Neural cell (in vitro differentiated cells): ENCODE measurements around the gene PLEKHG5. TPM values are rescaled to one million over a fixed set of nuclear protein-coding genes. Genes with fewer than 3 reads are reported as not detected.
"Not testable (repeated sequence)": the region's sequence is repeated elsewhere in the genome, so short reads cannot be mapped to it uniquely, and the experiment has no call there.

Experiments used
- H2AFZ ChIP-seq: fragments of 200-600, 300-800 bp; sonication (generic), shearing (Covaris generic); 2 replicates; pipeline ENCODE4 v1.6.0; 2014; ENCODE audit warnings: low read depth, mild to moderate bottlenecking, antibody characterized with exemption, low read length, moderate library complexity
- H3F3A ChIP-seq: fragments of 200-600 bp; shearing (Covaris generic); 2 replicates; pipeline ENCODE4 v1.6.1; 2016; ENCODE audit warnings: mild to moderate bottlenecking, moderate library complexity, mixed read lengths, antibody characterized with exemption, low read length; ENCODE audit not compliant: insufficient read depth, poor library complexity, severe bottlenecking
- H3K27ac ChIP-seq: fragments of 200-600, 300-800 bp; sonication (generic), shearing (Covaris generic); 2 replicates; pipeline ENCODE4 v1.5.1; 2014; ENCODE audit warnings: mild to moderate bottlenecking, low read length, moderate library complexity
- H3K27me3 ChIP-seq: fragments of 300-800, 200-600 bp; sonication (generic), shearing (Covaris generic); 2 replicates; pipeline ENCODE4 v1.6.0; 2014; ENCODE audit warnings: mild to moderate bottlenecking, low read depth, low read length, moderate library complexity; ENCODE audit not compliant: insufficient read depth
- H3K36me3 ChIP-seq: fragments of 300-800, 200-600 bp; sonication (generic), shearing (Covaris generic); 2 replicates; pipeline ENCODE4 v1.5.1; 2014; ENCODE audit warnings: mild to moderate bottlenecking, antibody characterized with exemption, low read length, moderate library complexity; ENCODE audit not compliant: insufficient read depth
- H3K4me2 ChIP-seq: fragments of 300-800, 200-600 bp; sonication (generic), shearing (Covaris generic); 2 replicates; pipeline ENCODE4 v1.6.0; 2014; ENCODE audit warnings: mild to moderate bottlenecking, low read length
- H3K4me3 ChIP-seq: fragments of 300-800, 200-600 bp; sonication (generic), shearing (Covaris generic); 2 replicates; pipeline ENCODE4 v1.5.1; 2014; ENCODE audit warnings: mild to moderate bottlenecking, low read length, moderate library complexity
- H3K79me2 ChIP-seq: fragments of 200-600 bp; shearing (Covaris generic); replicated peaks from 2 replicates; pipeline ENCODE4 v1.6.0; 2014; ENCODE audit warnings: mild to moderate bottlenecking, low read length, moderate library complexity; ENCODE audit not compliant: insufficient read depth
- H3K9ac ChIP-seq: fragments of 300-800, 200-600 bp; sonication (generic), shearing (Covaris generic); 2 replicates; pipeline ENCODE4 v1.6.1; 2016; ENCODE audit warnings: mild to moderate bottlenecking, low read length, mixed read lengths
- H3K9me2 ChIP-seq: fragments of 200-600 bp; shearing (Covaris generic); 2 replicates; pipeline ENCODE4 v1.6.1; 2016; ENCODE audit warnings: mild to moderate bottlenecking, low read length, mixed read lengths; ENCODE audit not compliant: insufficient read depth
- H3K9me3 ChIP-seq: fragments of 200-600, 300-800 bp; sonication (generic), shearing (Covaris generic); 2 replicates; pipeline ENCODE4 v1.6.1; 2016; ENCODE audit warnings: mild to moderate bottlenecking, mixed run types, low read length, moderate library complexity, mixed read lengths
- H4K20me1 ChIP-seq: fragments of 200-600 bp; shearing (Covaris generic); 2 replicates; pipeline ENCODE4 v1.6.1; 2016; ENCODE audit warnings: mild to moderate bottlenecking, mixed run types; ENCODE audit not compliant: insufficient read depth
- EP300 ChIP-seq: fragments of 450-650 bp; conservative IDR thresholded peaks from 2 replicates; pipeline ENCODE4 v1.6.1; 2014; ENCODE audit warnings: antibody characterized with exemption, mild to moderate bottlenecking, moderate library complexity; ENCODE audit not compliant: poor library complexity, severe bottlenecking
- EZH2 ChIP-seq: fragments of 200-600, 300-800 bp; shearing (Covaris generic), sonication (generic); IDR thresholded peaks from 2 replicates; pipeline ENCODE4 v1.6.1; 2014; ENCODE audit warnings: antibody characterized with exemption, low read length, borderline replicate concordance, mild to moderate bottlenecking; ENCODE audit not compliant: insufficient read depth, poor library complexity, severe bottlenecking
- MXI1 ChIP-seq: fragments of 450-650 bp; conservative IDR thresholded peaks from 2 replicates; pipeline ENCODE4 v1.6.1; 2014; ENCODE audit warnings: antibody characterized with exemption, mild to moderate bottlenecking; ENCODE audit not compliant: poor library complexity, severe bottlenecking
- POLR2AphosphoS5 ChIP-seq: IDR thresholded peaks from 2 replicates; pipeline ENCODE4 v1.6.1; 2012
- RAD21 ChIP-seq: fragments of 450-650 bp; conservative IDR thresholded peaks from 2 replicates; pipeline ENCODE4 v1.6.1; 2014; ENCODE audit warnings: antibody characterized with exemption, mild to moderate bottlenecking, moderate library complexity
- SMC3 ChIP-seq: fragments of 450-650 bp; conservative IDR thresholded peaks from 2 replicates; pipeline ENCODE4 v1.6.1; 2014; ENCODE audit warnings: antibody characterized with exemption, mild to moderate bottlenecking, moderate library complexity; ENCODE audit not compliant: poor library complexity
- TAF1 ChIP-seq: IDR thresholded peaks from 2 replicates; pipeline ENCODE4 v1.6.1; 2012; ENCODE audit warnings: low read depth
- polyA plus RNA-seq: library from polyadenylated mRNA; depleted of rRNA; stranded (reverse); fragments of >200 nt; gene quantifications from 2 replicates; pipeline ENCODE4 v1.2.3, GENCODE V29; 2014
- TF ChIP-seq, protein P1 (sequence below): fragments of 450-650 bp; IDR thresholded peaks from 2 replicates; pipeline ENCODE4 v1.5.1; 2014; ENCODE audit warnings: antibody characterized with exemption, mild to moderate bottlenecking, moderate library complexity; ENCODE audit not compliant: poor library complexity, severe bottlenecking
- TF ChIP-seq, protein P2 (sequence below): IDR thresholded peaks from 2 replicates; pipeline ENCODE4 v1.6.1; 2012; ENCODE audit warnings: borderline replicate concordance

Gene PLEKHG5
- polyA plus RNA-seq, 1 donor from 2014 or later, result 24.0 TPM

DNA sequence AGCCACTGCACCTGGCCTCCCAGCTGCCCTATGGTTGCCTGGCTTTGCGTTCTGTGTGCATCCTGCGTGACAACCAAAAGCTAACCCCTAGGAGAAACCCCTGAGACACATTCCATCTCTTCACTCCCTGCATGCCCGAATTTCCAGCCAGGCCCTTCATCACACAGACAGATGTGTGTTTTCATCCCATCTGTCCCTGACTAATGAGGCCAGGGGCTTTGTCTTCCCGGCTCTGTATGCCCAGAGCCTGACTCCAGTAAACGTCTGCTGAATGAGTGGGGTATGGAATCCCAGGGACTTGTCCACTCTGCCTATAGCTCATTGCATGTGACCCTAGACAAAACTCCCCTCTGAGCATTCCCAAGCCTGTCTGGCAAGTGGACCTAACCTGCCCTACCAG, 57.3 kb downstream of the PLEKHG5 start:
- TF ChIP-seq, protein P1, sequence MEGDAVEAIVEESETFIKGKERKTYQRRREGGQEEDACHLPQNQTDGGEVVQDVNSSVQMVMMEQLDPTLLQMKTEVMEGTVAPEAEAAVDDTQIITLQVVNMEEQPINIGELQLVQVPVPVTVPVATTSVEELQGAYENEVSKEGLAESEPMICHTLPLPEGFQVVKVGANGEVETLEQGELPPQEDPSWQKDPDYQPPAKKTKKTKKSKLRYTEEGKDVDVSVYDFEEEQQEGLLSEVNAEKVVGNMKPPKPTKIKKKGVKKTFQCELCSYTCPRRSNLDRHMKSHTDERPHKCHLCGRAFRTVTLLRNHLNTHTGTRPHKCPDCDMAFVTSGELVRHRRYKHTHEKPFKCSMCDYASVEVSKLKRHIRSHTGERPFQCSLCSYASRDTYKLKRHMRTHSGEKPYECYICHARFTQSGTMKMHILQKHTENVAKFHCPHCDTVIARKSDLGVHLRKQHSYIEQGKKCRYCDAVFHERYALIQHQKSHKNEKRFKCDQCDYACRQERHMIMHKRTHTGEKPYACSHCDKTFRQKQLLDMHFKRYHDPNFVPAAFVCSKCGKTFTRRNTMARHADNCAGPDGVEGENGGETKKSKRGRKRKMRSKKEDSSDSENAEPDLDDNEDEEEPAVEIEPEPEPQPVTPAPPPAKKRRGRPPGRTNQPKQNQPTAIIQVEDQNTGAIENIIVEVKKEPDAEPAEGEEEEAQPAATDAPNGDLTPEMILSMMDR, result no peak
- no peak for TF ChIP-seq RAD21
- TF ChIP-seq TAF1, result no peak
- no peak for TF ChIP-seq EZH2
- TF ChIP-seq, protein P2, sequence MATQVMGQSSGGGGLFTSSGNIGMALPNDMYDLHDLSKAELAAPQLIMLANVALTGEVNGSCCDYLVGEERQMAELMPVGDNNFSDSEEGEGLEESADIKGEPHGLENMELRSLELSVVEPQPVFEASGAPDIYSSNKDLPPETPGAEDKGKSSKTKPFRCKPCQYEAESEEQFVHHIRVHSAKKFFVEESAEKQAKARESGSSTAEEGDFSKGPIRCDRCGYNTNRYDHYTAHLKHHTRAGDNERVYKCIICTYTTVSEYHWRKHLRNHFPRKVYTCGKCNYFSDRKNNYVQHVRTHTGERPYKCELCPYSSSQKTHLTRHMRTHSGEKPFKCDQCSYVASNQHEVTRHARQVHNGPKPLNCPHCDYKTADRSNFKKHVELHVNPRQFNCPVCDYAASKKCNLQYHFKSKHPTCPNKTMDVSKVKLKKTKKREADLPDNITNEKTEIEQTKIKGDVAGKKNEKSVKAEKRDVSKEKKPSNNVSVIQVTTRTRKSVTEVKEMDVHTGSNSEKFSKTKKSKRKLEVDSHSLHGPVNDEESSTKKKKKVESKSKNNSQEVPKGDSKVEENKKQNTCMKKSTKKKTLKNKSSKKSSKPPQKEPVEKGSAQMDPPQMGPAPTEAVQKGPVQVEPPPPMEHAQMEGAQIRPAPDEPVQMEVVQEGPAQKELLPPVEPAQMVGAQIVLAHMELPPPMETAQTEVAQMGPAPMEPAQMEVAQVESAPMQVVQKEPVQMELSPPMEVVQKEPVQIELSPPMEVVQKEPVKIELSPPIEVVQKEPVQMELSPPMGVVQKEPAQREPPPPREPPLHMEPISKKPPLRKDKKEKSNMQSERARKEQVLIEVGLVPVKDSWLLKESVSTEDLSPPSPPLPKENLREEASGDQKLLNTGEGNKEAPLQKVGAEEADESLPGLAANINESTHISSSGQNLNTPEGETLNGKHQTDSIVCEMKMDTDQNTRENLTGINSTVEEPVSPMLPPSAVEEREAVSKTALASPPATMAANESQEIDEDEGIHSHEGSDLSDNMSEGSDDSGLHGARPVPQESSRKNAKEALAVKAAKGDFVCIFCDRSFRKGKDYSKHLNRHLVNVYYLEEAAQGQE, result no peak
- no peak for TF ChIP-seq SMC3
- TF ChIP-seq MXI1, result no peak
- no peak for TF ChIP-seq EP300
- TF ChIP-seq POLR2AphosphoS5, result no peak
- Histone ChIP-seq H3K27ac (no peak overlapping the region), H3K9ac (no peak overlapping the region), H3K4me2 (no peak overlapping the region), H4K20me1 (no peaks in the 10 kb centered on the region), H3K9me3 (no peaks in the 10 kb centered on the region), H2AFZ (no peak overlapping the region), H3K36me3 (no peaks in the 10 kb centered on the region), H3K4me3 (no peak overlapping the region), H3F3A (no peaks in the 10 kb centered on the region), H3K27me3 (no peaks in the 10 kb centered on the region), H3K79me2 (no peaks in the 10 kb centered on the region), H3K9me2 (no peaks in the 10 kb centered on the region)

DNA sequence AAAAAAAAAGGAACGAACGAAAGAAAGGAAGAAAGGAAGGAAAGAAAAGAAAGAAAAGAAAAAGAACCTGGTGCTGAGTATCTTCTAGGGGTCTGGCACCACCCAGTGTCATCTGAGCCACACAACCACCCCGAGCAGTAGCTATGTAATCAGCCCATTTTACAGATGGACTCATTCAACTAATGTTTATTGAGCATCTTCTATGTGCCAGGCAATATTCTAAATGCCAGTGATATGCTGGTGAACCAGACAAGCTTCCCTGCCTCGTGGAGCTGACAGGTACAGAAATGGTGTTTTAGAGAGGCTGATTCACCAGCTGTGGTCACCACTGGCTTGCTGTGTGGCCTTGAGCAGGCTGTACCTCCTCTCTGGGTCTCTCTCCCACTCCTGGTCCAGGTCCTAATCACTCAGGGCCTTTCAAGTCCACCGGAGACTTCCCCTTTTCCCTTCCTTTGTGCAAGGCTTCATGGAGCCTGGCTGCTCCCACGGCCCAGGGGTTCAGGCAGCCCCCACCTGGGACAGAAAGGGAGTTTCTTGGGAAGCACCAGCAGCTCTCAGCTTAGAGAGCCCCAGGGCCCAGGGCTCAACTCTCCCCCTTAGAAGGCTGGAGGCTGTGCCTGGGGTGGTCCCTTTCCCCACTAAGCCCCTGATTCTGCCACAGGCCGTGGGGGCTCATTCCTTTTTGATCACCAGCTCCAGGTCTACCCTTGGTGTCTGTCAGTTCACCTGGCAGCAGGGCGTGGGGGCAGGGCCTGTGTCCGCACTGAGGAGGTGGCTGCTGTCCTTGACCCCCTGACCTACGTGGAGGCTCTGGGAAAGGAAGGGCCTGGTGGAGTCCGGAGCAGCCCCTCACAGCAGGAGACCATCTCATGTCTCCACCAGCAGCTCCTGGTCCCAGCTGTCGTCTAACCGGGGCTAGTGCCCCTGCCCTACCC, 59.6 kb downstream of the PLEKHG5 start:
- not testable (repeated sequence) for H3K4me3 ChIP-seq, H3K9me3 ChIP-seq, H3K9me2 ChIP-seq, H3K79me2 ChIP-seq, H4K20me1 ChIP-seq, H3F3A ChIP-seq, H3K9ac ChIP-seq, H3K4me2 ChIP-seq, H3K36me3 ChIP-seq, H3K27ac ChIP-seq, H3K27me3 ChIP-seq, H2AFZ ChIP-seq

DNA sequence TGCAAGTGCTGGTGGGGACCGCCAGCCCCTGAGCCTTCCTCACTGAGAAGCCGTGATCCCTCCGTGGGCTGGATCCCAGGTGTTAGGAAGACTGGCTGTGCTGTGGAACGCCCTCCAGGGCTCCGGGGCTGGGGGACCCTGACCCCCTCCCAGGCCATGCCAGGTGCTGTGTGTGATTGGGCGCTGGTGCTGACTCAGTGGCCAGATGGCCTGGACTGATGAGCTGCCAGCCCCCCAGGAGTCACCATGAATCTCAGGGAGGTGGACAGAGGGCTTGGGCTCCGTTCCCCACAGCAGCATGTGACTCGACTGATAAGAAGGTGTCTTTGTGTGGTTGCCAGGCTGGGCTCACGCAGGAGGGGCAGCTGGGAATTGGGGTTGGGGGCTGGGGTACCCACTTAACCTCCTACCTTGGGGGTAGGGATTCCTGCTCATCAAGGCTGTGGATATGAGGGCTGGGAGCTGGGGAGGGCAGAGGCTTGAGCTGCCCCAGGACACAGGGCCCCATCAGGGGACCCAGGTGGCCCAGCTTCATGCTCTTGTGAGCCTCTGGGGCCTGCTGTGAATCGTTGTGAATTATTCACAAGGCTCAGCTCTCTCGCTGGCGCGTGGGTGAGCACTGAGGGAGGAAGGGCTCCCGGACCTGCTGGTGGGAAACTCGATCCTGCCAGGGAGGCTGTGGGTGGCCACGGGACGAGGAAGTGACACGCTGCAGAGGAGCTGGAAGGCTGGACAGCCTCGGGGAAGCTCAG, 61.6 kb downstream of the PLEKHG5 start:
- H3K36me3 ChIP-seq, H2AFZ ChIP-seq, H3F3A ChIP-seq, H3K4me2 ChIP-seq, H3K9me3 ChIP-seq, H3K4me3 ChIP-seq, H3K79me2 ChIP-seq, H3K27ac ChIP-seq, H3K9me2 ChIP-seq, H3K9ac ChIP-seq, H4K20me1 ChIP-seq: not testable (repeated sequence)
- peaks cover 22% of the 10 kb centered on the region for H3K27me3 ChIP-seq

DNA sequence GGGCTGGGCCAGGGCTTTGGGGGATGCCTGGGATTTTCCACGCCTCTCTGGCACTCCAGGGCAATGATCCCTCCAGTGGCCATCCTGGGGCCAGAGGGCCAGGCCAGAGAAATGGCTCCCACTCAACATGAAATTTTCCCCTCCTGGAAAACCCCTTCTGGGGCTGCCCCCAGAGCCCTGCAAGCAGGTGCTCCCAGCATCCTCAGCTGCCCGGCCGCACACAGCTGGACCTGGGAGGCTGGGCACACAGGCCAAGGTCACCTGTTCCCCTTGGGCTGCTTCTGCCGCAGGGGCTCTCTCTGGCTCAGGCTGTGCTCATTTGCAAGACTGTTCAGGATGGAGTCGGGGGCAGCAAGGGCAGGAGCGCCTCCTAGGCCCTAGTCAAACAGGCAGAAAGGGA, 63.0 kb downstream of the PLEKHG5 start:
- not testable (repeated sequence) for H3K9me3 ChIP-seq, H3F3A ChIP-seq, H3K79me2 ChIP-seq, H2AFZ ChIP-seq, H4K20me1 ChIP-seq, H3K4me2 ChIP-seq, H3K27ac ChIP-seq, H3K9me2 ChIP-seq, H3K9ac ChIP-seq, H3K36me3 ChIP-seq, H3K4me3 ChIP-seq
- H3K27me3 ChIP-seq, result peaks cover 33% of the 10 kb centered on the region
